IMR-90 (cell line): ENCODE results near the gene CWF19L1. TPM values are rescaled to one million over a fixed set of nuclear protein-coding genes. Genes with fewer than 3 reads are reported as not detected.

Experiments
- ATAC-seq: fragments of 200-7000 bp; cut with Tn5 transposase; 2 replicates; pipeline ENCODE4 v1.9.1; 2020; ENCODE audit warnings: low read depth, mild to moderate bottlenecking, moderate library complexity
- BruUV-seq: library from RNA; stranded (reverse); fragments of 400-500 nt; replicated peaks from 2 replicates; lab custom pipeline; 2021; lab: Mats Ljungman, UMichigan
- CTCF ChIA-PET: fragments of 300-600 bp; formaldehyde crosslinking; extraction: SDS; loops from one replicate; lab custom pipeline; 2021; ENCODE audit warnings: antibody characterized with exemption; lab: Yijun Ruan, JAX
- POLR2A ChIA-PET: fragments of 300-600 bp; sonication (Branson Sonifier 250); formaldehyde crosslinking; loops from one replicate; lab custom pipeline; 2022; ENCODE audit warnings: antibody characterized with exemption; ENCODE audit not compliant: unreplicated experiment; lab: Charles Lee
- DNase-seq: peaks from one replicate; pipeline ENCODE4 v3.0.0; 2013
- H2AFZ ChIP-seq: replicated peaks from 2 replicates; pipeline ENCODE3; 2013; ENCODE audit warnings: low read length, mild to moderate bottlenecking; ENCODE audit not compliant: poor library complexity
- H2AK5ac ChIP-seq: 2 replicates; pipeline ENCODE4 v1.6.1; 2013; ENCODE audit warnings: low read depth, low read length, inconsistent platforms
- H2AK9ac ChIP-seq: replicated peaks from 2 replicates; pipeline ENCODE3; 2013; ENCODE audit warnings: mild to moderate bottlenecking, low read depth, low read length, moderate library complexity; ENCODE audit not compliant: poor library complexity
- H2BK120ac ChIP-seq: 2 replicates; pipeline ENCODE4 v1.6.1; 2013; ENCODE audit warnings: low read depth, low read length, inconsistent platforms
- H2BK15ac ChIP-seq: 3 replicates; pipeline ENCODE4 v1.6.1; 2013; ENCODE audit warnings: low read depth, low read length, inconsistent platforms
- H2BK20ac ChIP-seq: 2 replicates; pipeline ENCODE4 v1.6.1; 2013; ENCODE audit warnings: low read depth, mild to moderate bottlenecking, inconsistent platforms, low read length, moderate library complexity
- H2BK5ac ChIP-seq: 2 replicates; pipeline ENCODE4 v1.6.1; 2013; ENCODE audit warnings: mild to moderate bottlenecking, low read depth, low read length, inconsistent platforms; ENCODE audit not compliant: poor library complexity, severe bottlenecking
- H3K14ac ChIP-seq: replicated peaks from 2 replicates; pipeline ENCODE4 v1.6.1; 2013; ENCODE audit warnings: low read depth, low read length, inconsistent platforms
- H3K18ac ChIP-seq: 2 replicates; pipeline ENCODE4 v1.6.1; 2013; ENCODE audit warnings: low read depth, low read length, control low read depth
- H3K23ac ChIP-seq: 2 replicates; pipeline ENCODE4 v1.6.1; 2013; ENCODE audit warnings: low read depth, low read length, inconsistent platforms
- H3K27ac ChIP-seq: 2 replicates; pipeline ENCODE4 v1.5.1; 2013; ENCODE audit warnings: mild to moderate bottlenecking, control low read depth, low read length; ENCODE audit not compliant: insufficient read depth
- H3K27me3 ChIP-seq: 2 replicates; pipeline ENCODE4 v1.6.1; 2013; ENCODE audit warnings: low read length; ENCODE audit not compliant: control insufficient read depth, insufficient read depth
- H3K36me3 ChIP-seq: 2 replicates; pipeline ENCODE4 v1.6.1; 2013; ENCODE audit warnings: low read length, mixed read lengths; ENCODE audit not compliant: control insufficient read depth, insufficient read depth
- H3K4ac ChIP-seq: 2 replicates; pipeline ENCODE4 v1.6.1; 2013; ENCODE audit warnings: low read depth, low read length, inconsistent platforms
- H3K4me1 ChIP-seq: 2 replicates; pipeline ENCODE4 v1.6.1; 2013; ENCODE audit warnings: low read length, mixed read lengths; ENCODE audit not compliant: control insufficient read depth, insufficient read depth
- H3K4me2 ChIP-seq: 2 replicates; pipeline ENCODE4 v1.6.1; 2013; ENCODE audit warnings: low read depth, mild to moderate bottlenecking, control low read depth, low read length, moderate library complexity
- H3K4me3 ChIP-seq: 2 replicates; pipeline ENCODE4 v1.5.1; 2013; ENCODE audit warnings: low read depth, mild to moderate bottlenecking, control low read depth, low read length, moderate library complexity; ENCODE audit not compliant: insufficient read depth
- H3K56ac ChIP-seq: 2 replicates; pipeline ENCODE4 v1.6.1; 2013; ENCODE audit warnings: low read length, inconsistent platforms; ENCODE audit not compliant: insufficient read depth; ENCODE audit errors: extremely low read depth
- H3K79me1 ChIP-seq, 2 experiments: 2 replicates each; pipeline ENCODE4 v1.6.1; 2013; ENCODE audit warnings: low read length in 2 of 2, inconsistent platforms in 1 of 2, low read depth in 1 of 2
- H3K9ac ChIP-seq: 2 replicates; pipeline ENCODE4 v1.6.1; 2013; ENCODE audit warnings: low read depth, low read length, control low read depth
- H3K9me1 ChIP-seq: 2 replicates; pipeline ENCODE4 v1.6.1; 2013; ENCODE audit warnings: low read length, inconsistent platforms; ENCODE audit not compliant: insufficient read depth
- H3K9me3 ChIP-seq: 2 replicates; pipeline ENCODE4 v1.6.1; 2013; ENCODE audit warnings: low read length; ENCODE audit not compliant: control insufficient read depth, insufficient read depth
- H4K20me1 ChIP-seq: 2 replicates; pipeline ENCODE4 v1.6.1; 2013; ENCODE audit warnings: low read length, inconsistent platforms; ENCODE audit not compliant: insufficient read depth
- H4K5ac ChIP-seq: 2 replicates; pipeline ENCODE4 v1.6.1; 2013; ENCODE audit warnings: mild to moderate bottlenecking, low read depth, low read length, control low read depth
- H4K8ac ChIP-seq, 2 experiments: 2 replicates each; pipeline ENCODE4 v1.6.1; 2013; ENCODE audit warnings: low read depth in 2 of 2, low read length in 2 of 2, control low read depth in 1 of 2, inconsistent platforms in 1 of 2
- H4K91ac ChIP-seq: 2 replicates; pipeline ENCODE4 v1.6.1; 2013; ENCODE audit warnings: low read depth, low read length, inconsistent platforms; ENCODE audit not compliant: insufficient read depth
- BHLHE40 ChIP-seq: fragments of 150-350 bp; IDR thresholded peaks from 2 replicates; pipeline ENCODE4 v1.6.1; 2016; ENCODE audit warnings: mild to moderate bottlenecking, low read depth, low read length
- CHD1 ChIP-seq: IDR thresholded peaks from 2 replicates; pipeline ENCODE4 v1.6.1; 2012; ENCODE audit warnings: low read depth, low read length, improper control_type of control experiment
- WGBS, 2 experiments: methylation state at CpG; one replicate each; pipeline versions ENCODE4 v1.1.5 to v1.1.7; 2013; ENCODE audit warnings: missing lambda C conversion rate in 2 of 2; ENCODE audit not compliant: insufficient read length in 1 of 2; ENCODE audit errors: extremely low coverage in 2 of 2; 5-methylcytosine and 5-hydroxymethylcytosine counted together
- dilution Hi-C: fragments of 300-500 bp; cut with HindIII; formaldehyde crosslinking; loops from one replicate; pipeline ENCODE4 v1.14.3; 2018; ENCODE audit warnings: low sequenced_read_pairs; ENCODE audit not compliant: unreplicated experiment
- in situ Hi-C: fragments of 300-500 bp; cut with MboI; formaldehyde crosslinking; loops from 3 replicates; pipeline ENCODE4 v1.14.3; 2019; ENCODE audit warnings: low sequenced_read_pairs, inconsistent platforms, mixed read lengths
- intact Hi-C: fragments of 100-400 bp; cut with micrococcal nuclease; formaldehyde crosslinking; loops from 2 replicates; pipeline ENCODE4 v1.10.0; 2022
- polyA plus RNA-seq, 3 experiments: library from polyadenylated mRNA; depleted of rRNA; stranded (reverse); fragments of >200 nt; gene quantifications; 2 replicates each; pipeline ENCODE4 v1.2.3, GENCODE V29; 2012; ENCODE audit warnings: low replicate concordance in 1 of 3
- total RNA-seq: library from RNA; depleted of rRNA; stranded (reverse); fragments of >200 nt; gene quantifications from 2 replicates; pipeline ENCODE4 v1.2.3, GENCODE V29; 2012

The CWF19L1 gene
- total and polyA plus RNA-seq, 2 of the 4 experiments (the other 2 are of a cell fraction): 10.2 to 30.8 TPM

GRCh38 chr10:100184426-100184825 lies 83.0 kb downstream of the CWF19L1 start:
- no peak overlapping the region for H2BK15ac ChIP-seq
- no peak overlapping the region for H2BK20ac ChIP-seq
- no peaks in the 10 kb centered on the region; the same call in 1 of the 2 replicates for H4K20me1 ChIP-seq
- no peak overlapping the region for H2BK120ac ChIP-seq
- no peak overlapping the region for H3K23ac ChIP-seq
- H3K9me1 ChIP-seq: no peaks in the 10 kb centered on the region; the same call in 1 of the 2 replicates
- POLR2A ChIA-PET: no interaction called here
- in situ Hi-C loops: loop anchor here (10.0 kb wide), 1 partner anchor 340 kb away; no protein-coding TSS in a partner anchor
- H3K79me1 ChIP-seq: peaks cover 20 to 37% of the 10 kb centered on the region in 2 experiments
- H3K56ac ChIP-seq: no peak overlapping the region
- no peak overlapping the region for H2AK9ac ChIP-seq
- H4K5ac ChIP-seq: no peak overlapping the region
- no peak overlapping the region for H3K18ac ChIP-seq
- H2BK5ac ChIP-seq: no peak overlapping the region
- no peak overlapping the region for H3K27ac ChIP-seq
- H3K36me3 ChIP-seq: peaks cover 1% of the 10 kb centered on the region; the same call in 1 of the 2 replicates
- H3K14ac ChIP-seq: no peak overlapping the region
- no peaks in the 10 kb centered on the region for H3K9me3 ChIP-seq
- no peak overlapping the region for H2AK5ac ChIP-seq
- no peak overlapping the region for H4K8ac ChIP-seq
- TF ChIP-seq BHLHE40 (peak; percentile 10; the same call in 1 of the 2 replicates), CHD1 (no peak)
- no peak overlapping the region for H2AFZ ChIP-seq
- intact Hi-C loops: loop anchor here (10.0 kb wide), 1 partner anchor 450 kb away; the partner anchor contains the start of genes COX15 and CUTC
- ATAC-seq: no peak
- no CpG with 5 or more reads among the region's 1 CpG for WGBS, 2 experiments
- peaks cover 6% of the 10 kb centered on the region for H3K4me1 ChIP-seq
- H3K4me2 ChIP-seq: peak overlapping the region; percentile 84
- CTCF ChIA-PET: interaction anchor here (0.6 to 0.7 kb wide), 3 partner anchors 14 to 310 kb away, joined by 3 to 4 read pairs (median 3); no protein-coding TSS in a partner anchor
- no TSS peak for BruUV-seq
- no peak overlapping the region for H3K4me3 ChIP-seq
- no peak overlapping the region for H3K4ac ChIP-seq
- no peaks in the 10 kb centered on the region for H3K27me3 ChIP-seq
- DNase-seq: peak; percentile 23
- no peak overlapping the region for H4K91ac ChIP-seq
- H3K9ac ChIP-seq: peak overlapping the region; percentile 74; the same call in 1 of the 2 replicates
- dilution Hi-C loops: no loop called here
